ENCODE results near the gene NAPB.

- no peak for TF ChIP-seq CTCF (IDR thresholded peaks at IDR 0.05)
- no peak for TF ChIP-seq ZFX (IDR thresholded peaks at IDR 0.05; ENCODE audit: borderline replicate concordance)
Measured at GRCh38 chr20:23403751-23404150, 17.5 kb downstream of the NAPB start.

Data from 22Rv1 (cell line).